Measurements from ENCODE around the gene DOCK10. TPM values are rescaled to one million over a fixed set of nuclear protein-coding genes. Genes with fewer than 3 reads are reported as not detected.
A peak's percentile ranks its signal among the peaks of the same experiment; 100 is the strongest.

The DOCK10 gene
- total RNA-seq, 1 donor from 2014 or later = 14.3 TPM

GRCh38 chr2:225017098-225017685 is 25.1 kb downstream of the DOCK10 start:
- no peak for DNase-seq (ENCODE audit: low spot score)
- Mint-ChIP-seq H3K4me1 (ENCODE audit: low read depth) (peaks cover 38% of the 10 kb centered on the region), H3K27me3 (ENCODE audit: low read depth) (no peaks in the 10 kb centered on the region), H3K4me3 (ENCODE audit: unreplicated experiment) (no peak overlapping the region), H3K36me3 (ENCODE audit: low read depth) (no peaks in the 10 kb centered on the region), H3K9me3 (ENCODE audit: low read depth) (no peaks in the 10 kb centered on the region), H3K27ac (ENCODE audit: unreplicated experiment) (no peak overlapping the region)
- TF ChIP-seq CTCF (IDR thresholded peaks at IDR 0.05) = peak; percentile 46

DNA sequence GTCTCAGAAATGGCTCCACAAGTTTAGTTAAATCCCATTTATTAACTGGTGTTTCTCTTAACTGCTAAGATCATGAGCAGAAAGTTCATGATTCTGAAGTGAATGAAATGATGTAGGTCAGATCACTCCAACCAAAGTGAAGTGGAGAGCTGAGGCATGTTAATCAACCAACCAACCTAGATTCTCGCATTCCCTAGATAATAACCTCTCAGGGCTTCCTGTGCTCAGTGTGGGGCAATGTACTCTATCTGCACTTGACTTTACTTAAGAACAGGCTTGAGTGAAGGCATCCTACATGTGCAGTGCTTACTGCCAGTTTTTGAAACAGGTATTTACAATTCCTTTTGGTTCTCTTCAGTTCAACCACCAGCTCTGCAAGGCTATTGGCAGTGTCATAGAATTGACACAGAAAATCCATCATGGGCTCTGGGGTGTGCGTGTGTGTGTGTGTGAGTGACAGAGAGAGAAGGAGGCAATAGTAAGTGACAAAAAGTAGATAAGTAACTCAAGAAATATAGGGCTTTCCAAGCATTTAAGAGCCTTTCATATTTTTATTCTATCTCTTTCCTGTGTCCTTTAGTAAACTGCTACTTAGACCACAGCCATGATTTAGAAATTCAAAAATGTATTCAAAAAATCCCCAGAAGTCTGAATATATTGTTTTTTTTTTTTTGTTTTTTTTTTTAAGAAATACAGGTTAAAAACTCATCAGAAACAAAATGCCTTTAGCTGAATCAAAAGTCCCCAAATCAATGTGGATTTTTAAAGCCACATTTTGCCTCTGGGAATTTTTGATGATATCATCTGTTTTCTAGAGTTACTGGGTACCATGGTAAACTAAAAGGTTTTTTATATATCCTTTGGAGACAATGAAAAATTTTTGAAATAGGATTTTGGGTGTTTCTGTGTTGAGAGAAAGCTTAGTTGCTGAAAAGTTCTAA is 28.6 kb downstream of the DOCK10 start:
- Mint-ChIP-seq H3K4me1 (ENCODE audit: low read depth) (peaks cover 55% of the 10 kb centered on the region), H3K27me3 (ENCODE audit: low read depth) (no peaks in the 10 kb centered on the region), H3K9me3 (ENCODE audit: low read depth) (no peaks in the 10 kb centered on the region), H3K4me3 (ENCODE audit: unreplicated experiment) (no peak overlapping the region), H3K27ac (ENCODE audit: unreplicated experiment) (no peak overlapping the region), H3K36me3 (ENCODE audit: low read depth) (no peaks in the 10 kb centered on the region)
- TF ChIP-seq CTCF (IDR thresholded peaks at IDR 0.05) = no peak
- DNase-seq (ENCODE audit: low spot score) = no peak

- H3K4me1 Mint-ChIP-seq (ENCODE audit: low read depth) = peaks cover 42% of the 10 kb centered on the region
- no peaks in the 10 kb centered on the region for H3K9me3 Mint-ChIP-seq (ENCODE audit: low read depth)
- no peak for TF ChIP-seq CTCF (IDR thresholded peaks at IDR 0.05)
- no peak overlapping the region for H3K4me3 Mint-ChIP-seq (ENCODE audit: unreplicated experiment)
- no peak for DNase-seq (ENCODE audit: low spot score)
- no peaks in the 10 kb centered on the region for H3K27me3 Mint-ChIP-seq (ENCODE audit: low read depth)
- H3K36me3 Mint-ChIP-seq (ENCODE audit: low read depth) = no peaks in the 10 kb centered on the region
- H3K27ac Mint-ChIP-seq (ENCODE audit: unreplicated experiment) = no peak overlapping the region
Measured at GRCh38 chr2:225011585-225011984, 30.7 kb downstream of the DOCK10 start.

DNA sequence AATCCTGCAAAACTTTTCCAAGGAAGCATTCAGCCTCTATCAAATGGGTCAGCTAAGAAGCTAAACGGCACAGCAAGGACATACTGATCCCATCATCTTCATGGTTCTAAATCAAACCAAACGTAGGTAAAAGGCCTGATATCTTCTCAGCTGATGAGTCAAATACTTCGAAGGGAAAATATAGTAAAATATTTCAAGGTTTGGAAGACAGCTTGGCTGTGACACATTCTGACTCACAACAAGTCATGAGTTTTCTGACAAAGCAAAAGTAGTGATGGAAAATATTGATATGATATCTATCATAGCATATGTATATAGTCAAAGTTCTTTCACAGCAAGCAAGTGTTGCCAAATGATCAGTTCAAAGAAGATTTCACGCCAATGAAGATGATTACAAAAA is 31.5 kb downstream of the DOCK10 start:
- Mint-ChIP-seq H3K4me1 (ENCODE audit: low read depth) (peaks cover 42% of the 10 kb centered on the region), H3K36me3 (ENCODE audit: low read depth) (peaks cover under 1% of the 10 kb centered on the region), H3K4me3 (ENCODE audit: unreplicated experiment) (no peak overlapping the region), H3K27me3 (ENCODE audit: low read depth) (no peaks in the 10 kb centered on the region), H3K9me3 (ENCODE audit: low read depth) (no peaks in the 10 kb centered on the region), H3K27ac (ENCODE audit: unreplicated experiment) (peak overlapping the region; percentile 95)
- no peak for TF ChIP-seq CTCF (IDR thresholded peaks at IDR 0.05)
- no peak for DNase-seq (ENCODE audit: low spot score)

DNA sequence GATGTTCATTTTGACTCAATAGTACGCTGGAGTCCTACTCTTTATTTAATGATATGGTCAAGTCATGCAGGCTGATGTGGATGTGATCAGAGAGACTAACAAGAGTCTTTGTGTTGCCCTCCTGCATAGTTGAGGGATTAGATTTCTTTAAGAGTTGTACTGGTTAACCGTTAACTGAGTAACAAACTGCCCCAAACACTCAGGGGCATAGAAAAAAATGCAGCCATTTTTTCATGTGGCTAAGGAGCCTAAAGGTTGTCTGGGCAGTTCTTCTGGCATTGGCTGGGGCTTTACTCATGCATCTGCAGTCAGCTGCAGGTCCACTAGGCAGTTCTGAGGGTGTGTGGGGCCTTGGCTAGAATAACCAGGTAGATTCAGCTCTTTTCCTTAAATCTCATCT is 32.5 kb downstream of the DOCK10 start:
- Mint-ChIP-seq H3K4me1 (ENCODE audit: low read depth) (peaks cover 39% of the 10 kb centered on the region), H3K36me3 (ENCODE audit: low read depth) (peaks cover 2% of the 10 kb centered on the region), H3K9me3 (ENCODE audit: low read depth) (no peaks in the 10 kb centered on the region), H3K4me3 (ENCODE audit: unreplicated experiment) (no peak overlapping the region), H3K27me3 (ENCODE audit: low read depth) (no peaks in the 10 kb centered on the region), H3K27ac (ENCODE audit: unreplicated experiment) (no peak overlapping the region)
- TF ChIP-seq CTCF (IDR thresholded peaks at IDR 0.05) = no peak
- no peak for DNase-seq (ENCODE audit: low spot score)
